Panc1 (cell line): ENCODE data around the gene EXD1.

Experiments
- CTCF ChIP-seq: fragments of 450-650 bp; IDR thresholded peaks from 2 replicates; pipeline ENCODE4 v1.5.1; 2017; ENCODE audit warnings: mild to moderate bottlenecking
- POLR2AphosphoS5 ChIP-seq: IDR thresholded peaks from 2 replicates; pipeline ENCODE4 v1.6.1; 2012; ENCODE audit warnings: mild to moderate bottlenecking, low read depth, low read length, moderate library complexity
- SIN3A ChIP-seq: IDR thresholded peaks from 2 replicates; pipeline ENCODE4 v1.6.1; 2012; ENCODE audit warnings: low read depth, mild to moderate bottlenecking, low read length, moderate library complexity, borderline replicate concordance; ENCODE audit not compliant: insufficient read depth

DNA sequence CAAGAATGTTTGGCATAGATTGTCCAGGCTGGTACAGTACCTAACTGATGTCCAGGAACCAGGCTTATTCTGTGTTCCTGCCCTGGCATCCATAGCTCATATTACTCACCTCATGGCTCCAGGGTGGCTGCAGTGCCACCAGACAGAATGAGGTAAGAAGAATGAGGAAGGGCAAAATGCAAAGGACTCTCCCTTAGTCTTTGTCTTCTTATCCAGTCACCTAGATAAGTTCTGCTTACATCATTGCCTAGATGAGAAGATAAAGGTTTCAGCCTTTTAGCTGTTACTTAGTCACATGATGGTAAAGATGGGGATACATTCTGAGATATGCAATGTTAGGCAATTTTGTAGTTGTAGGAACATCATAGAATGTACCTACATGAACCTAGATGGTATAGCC, 46.3 kb upstream of the EXD1 start:
- TF ChIP-seq CTCF: no peak
- no peak for TF ChIP-seq SIN3A
- TF ChIP-seq POLR2AphosphoS5: no peak
